GM12875 (cell line): ENCODE measurements around the gene SLIT1.

Experiments used
- H3K4me3 ChIP-seq: one replicate; pipeline ENCODE4 v1.5.1; 2011; ENCODE audit warnings: low read depth, low read length, control low read depth
- TF ChIP-seq, protein P1 (sequence below): IDR thresholded peaks from 2 replicates; pipeline ENCODE4 v1.5.1; 2011; ENCODE audit warnings: low read depth, mild to moderate bottlenecking, control low read depth, inconsistent platforms, low read length, moderate library complexity, borderline replicate concordance; ENCODE audit not compliant: insufficient read depth

The SLIT1 gene

DNA sequence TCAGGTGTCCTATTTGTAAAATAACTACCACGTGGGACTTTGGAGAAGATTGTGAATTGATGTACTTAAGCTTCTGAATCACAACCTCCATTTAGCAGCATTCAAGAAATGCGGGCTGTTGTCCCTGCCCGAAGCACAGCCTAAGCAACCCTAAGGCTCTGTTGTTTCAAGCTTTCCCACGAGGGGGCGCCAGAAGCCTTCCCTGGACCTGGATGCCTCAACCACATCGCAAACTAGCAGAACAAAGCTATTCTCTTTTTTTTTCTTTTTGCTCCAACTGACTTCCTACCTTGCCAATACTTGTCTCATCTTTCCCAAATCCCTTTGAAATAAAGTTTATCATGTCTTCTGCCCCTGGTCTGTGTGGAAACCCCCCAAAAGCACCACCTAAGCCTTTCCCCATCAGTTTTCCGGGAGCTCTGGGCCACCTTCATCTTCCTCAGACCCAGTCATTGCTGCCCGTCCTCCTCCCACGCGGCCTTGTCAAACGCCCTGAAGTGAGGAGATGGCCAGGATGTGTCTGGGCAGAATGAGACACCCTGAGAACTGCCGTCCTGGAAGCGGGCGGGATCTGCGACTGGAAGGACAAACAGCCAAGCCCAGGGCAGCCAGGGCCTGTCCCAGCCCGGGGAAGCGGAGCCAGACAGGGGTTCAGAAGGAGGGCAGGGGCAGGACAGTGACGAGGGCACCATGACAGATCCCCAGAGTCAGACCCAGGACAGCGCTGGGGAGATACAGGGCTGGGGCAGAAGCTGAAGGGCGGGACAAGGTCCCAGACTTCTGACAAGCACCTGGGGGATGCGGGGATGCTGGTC is 112.7 kb downstream of the SLIT1 start:
- H3K4me3 ChIP-seq: no peak overlapping the region
- TF ChIP-seq, protein P1, sequence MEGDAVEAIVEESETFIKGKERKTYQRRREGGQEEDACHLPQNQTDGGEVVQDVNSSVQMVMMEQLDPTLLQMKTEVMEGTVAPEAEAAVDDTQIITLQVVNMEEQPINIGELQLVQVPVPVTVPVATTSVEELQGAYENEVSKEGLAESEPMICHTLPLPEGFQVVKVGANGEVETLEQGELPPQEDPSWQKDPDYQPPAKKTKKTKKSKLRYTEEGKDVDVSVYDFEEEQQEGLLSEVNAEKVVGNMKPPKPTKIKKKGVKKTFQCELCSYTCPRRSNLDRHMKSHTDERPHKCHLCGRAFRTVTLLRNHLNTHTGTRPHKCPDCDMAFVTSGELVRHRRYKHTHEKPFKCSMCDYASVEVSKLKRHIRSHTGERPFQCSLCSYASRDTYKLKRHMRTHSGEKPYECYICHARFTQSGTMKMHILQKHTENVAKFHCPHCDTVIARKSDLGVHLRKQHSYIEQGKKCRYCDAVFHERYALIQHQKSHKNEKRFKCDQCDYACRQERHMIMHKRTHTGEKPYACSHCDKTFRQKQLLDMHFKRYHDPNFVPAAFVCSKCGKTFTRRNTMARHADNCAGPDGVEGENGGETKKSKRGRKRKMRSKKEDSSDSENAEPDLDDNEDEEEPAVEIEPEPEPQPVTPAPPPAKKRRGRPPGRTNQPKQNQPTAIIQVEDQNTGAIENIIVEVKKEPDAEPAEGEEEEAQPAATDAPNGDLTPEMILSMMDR: peak; percentile 92

DNA sequence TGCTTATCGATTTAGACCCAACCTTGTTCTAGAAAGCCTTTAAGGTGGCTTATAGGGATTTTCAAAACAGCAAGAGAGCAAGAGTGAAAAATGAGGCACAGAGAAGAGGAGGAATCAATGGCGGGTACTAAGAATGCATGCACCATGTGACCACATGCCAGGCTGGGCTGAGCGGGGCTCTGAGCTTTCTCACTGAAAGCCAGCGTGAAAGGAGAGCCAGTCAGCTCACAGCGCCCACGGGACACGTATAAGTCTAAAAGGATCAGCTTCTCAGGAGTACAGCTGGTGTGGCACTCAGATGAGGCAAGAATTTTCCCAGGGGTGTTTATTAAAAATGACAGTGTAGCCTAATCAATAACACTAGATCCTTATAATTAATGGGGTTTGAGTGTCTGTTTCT is 114.3 kb downstream of the SLIT1 start:
- no peak overlapping the region for H3K4me3 ChIP-seq
- TF ChIP-seq, protein P1: no peak

DNA sequence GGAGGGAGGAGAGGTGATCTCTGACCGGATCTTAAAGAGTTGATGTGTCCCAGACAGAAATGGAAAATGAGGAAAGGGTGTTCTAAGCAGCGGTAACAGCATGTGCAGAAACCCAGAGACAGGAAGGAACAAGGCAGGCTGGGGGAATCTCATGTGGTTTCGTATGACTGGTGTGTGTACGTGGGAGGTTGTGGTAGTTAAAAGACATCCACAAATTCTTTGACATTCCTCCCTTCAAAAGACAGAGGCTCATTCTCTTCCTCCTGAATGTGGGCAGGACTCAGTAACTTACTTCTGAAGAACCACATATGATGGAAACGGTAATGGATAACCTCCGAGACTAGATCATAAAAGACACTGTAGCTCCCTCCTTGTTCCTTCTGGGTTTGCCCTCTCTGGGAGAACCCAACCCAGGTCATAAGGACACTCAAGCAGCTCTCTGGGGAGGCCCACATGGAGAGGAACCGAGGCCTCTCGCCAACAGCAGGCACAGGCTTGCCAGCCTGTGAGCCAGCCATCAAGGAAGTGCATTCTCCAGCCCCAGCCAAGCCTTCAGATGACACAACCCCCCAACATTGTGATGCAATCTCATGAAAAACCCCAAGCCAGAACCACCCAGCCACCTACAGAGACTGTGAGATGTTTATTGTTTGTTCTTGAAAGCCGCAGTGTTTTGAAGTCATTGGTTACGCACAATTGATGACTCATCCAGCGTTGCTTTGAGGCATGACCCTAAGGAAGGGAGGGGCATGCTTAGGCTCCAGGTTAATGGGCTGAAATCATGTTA is 116.0 kb downstream of the SLIT1 start:
- no peak overlapping the region for H3K4me3 ChIP-seq
- TF ChIP-seq, protein P1: no peak

DNA sequence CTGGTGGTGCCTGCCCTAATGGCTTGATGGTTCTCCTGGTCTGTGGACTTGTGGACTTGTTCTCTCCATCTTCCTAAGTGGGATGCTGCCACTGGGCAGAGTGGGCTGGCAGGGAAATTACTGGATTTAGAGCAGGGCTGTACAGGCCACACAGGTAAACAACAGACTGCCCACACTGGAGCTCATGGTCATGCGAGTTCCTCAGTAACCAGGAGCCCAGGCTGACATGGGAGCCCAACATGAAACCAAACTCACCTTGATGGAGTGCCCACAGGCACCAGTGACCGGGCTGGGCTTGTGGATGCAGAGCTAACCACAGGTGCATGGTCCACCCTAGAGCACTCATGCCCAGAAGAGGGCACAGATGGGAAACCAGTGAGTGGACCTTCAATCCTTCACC is 116.7 kb downstream of the SLIT1 start:
- H3K4me3 ChIP-seq: no peak overlapping the region
- TF ChIP-seq, protein P1: no peak

DNA sequence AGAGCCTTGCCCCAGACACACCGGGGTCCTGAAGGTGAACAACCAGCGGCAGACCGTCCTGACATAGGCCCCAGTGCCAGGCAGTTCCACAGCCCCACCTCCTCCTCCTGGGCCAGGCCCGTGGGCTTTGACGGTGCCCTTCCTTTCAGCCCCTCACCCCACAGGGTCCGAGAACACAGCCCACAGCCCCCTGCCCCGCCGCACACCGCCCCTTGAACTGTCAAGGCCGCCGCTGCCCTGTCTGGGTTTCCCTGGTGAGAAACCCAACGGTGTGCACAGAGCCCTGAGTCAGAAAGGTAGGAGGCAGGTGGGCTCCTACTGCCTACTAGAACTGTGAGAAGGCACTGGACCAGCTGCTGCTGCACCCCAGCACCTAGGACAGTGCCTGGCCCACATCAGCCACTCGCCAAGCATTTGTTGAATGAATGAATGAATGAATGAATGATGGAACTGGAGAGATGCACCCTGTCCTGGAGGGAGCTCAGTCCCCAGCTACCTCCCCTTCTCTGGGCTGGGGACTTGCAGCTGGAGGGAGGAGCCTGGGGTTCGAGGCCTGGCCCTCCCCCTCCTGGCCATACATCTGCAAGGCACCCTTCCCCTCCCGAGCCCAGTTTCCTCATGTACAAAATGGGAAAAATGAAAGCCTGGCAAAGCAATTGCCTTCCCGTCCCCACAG is 117.9 kb downstream of the SLIT1 start:
- no peak overlapping the region for H3K4me3 ChIP-seq
- TF ChIP-seq, protein P1: 0 out of 2 replicates have a peak, but pooled peaks have one; percentile 14

DNA sequence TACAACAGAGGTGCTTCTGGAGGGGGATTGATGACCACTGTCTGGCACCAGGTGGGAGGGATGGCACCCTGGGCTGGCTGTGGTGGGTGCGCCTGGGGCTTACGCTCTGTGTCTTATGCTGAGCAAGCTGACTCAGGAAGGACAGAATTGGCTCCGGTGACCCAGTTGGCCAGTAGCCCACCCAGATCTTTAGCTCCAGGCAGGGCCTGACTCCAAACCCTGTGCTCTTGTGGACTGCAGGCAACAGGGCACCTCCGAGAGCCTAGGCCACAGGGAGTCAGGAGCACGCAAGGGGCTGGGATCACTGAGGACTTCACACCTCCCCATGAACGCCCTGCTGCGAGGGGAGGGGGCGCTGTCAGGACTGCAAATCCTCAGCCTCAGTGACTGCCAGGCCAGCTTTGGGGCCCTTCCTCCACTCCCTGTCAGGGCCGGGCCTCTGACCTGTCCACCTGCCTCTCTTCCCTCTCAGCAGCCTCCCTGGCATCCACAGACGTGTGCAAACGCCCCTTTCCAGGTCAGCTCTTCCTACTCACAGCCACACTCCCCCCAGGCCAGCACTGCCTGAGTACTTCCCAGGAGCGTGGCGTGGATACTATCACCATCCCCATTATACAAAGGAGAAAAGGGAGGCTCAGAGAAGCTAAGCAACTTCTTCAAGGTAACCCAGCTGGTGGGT is 118.7 kb downstream of the SLIT1 start:
- H3K4me3 ChIP-seq: no peak overlapping the region

More for the DNA sequence above, 118.7 kb downstream of the SLIT1 start:
- TF ChIP-seq, protein P1: no peak
